IPS-20b (cell line): ENCODE data around the gene PRR3.
A peak's percentile ranks its signal among the peaks of the same experiment; 100 is the strongest.

ENCODE experiments used
- H3K27ac ChIP-seq: one replicate; pipeline ENCODE4 v1.5.1; 2013; ENCODE audit warnings: low read length
- H3K27me3 ChIP-seq: 2 replicates; pipeline ENCODE4 v1.6.1; 2013; ENCODE audit warnings: mild to moderate bottlenecking, low read length, inconsistent platforms; ENCODE audit not compliant: insufficient read depth
- H3K36me3 ChIP-seq: 2 replicates; pipeline ENCODE4 v1.6.1; 2013; ENCODE audit warnings: low read depth, mild to moderate bottlenecking, inconsistent platforms, low read length, moderate library complexity; ENCODE audit not compliant: insufficient read depth
- H3K4me1 ChIP-seq: 2 replicates; pipeline ENCODE4 v1.6.1; 2013; ENCODE audit warnings: mild to moderate bottlenecking, control low read depth, inconsistent platforms, low read length, moderate library complexity; ENCODE audit not compliant: insufficient read depth
- H3K4me3 ChIP-seq: 2 replicates; pipeline ENCODE4 v1.5.1; 2013; ENCODE audit warnings: mild to moderate bottlenecking, low read length, inconsistent platforms
- H3K9ac ChIP-seq: 2 replicates; pipeline ENCODE4 v1.6.1; 2013; ENCODE audit warnings: low read depth, mild to moderate bottlenecking, inconsistent platforms, low read length, moderate library complexity
- H3K9me3 ChIP-seq: 2 replicates; pipeline ENCODE4 v1.6.1; 2013; ENCODE audit warnings: mild to moderate bottlenecking, low read depth, low read length, inconsistent platforms; ENCODE audit not compliant: insufficient read depth

PRR3 gene

GRCh38 chr6:30542404-30542725, 14.7 kb upstream of the PRR3 start:
- no peaks in the 10 kb centered on the region for H3K9me3 ChIP-seq
- H3K36me3 ChIP-seq = peaks cover 14% of the 10 kb centered on the region
- no peak overlapping the region for H3K4me3 ChIP-seq
- H3K9ac ChIP-seq = no peak overlapping the region
- no peak overlapping the region for H3K27ac ChIP-seq
- H3K4me1 ChIP-seq = no peaks in the 10 kb centered on the region
- H3K27me3 ChIP-seq = no peaks in the 10 kb centered on the region

GRCh38 chr6:30542915-30543314, 14.2 kb upstream of the PRR3 start:
- Histone ChIP-seq H3K27ac (no peak overlapping the region), H3K27me3 (no peaks in the 10 kb centered on the region)

GRCh38 chr6:30543821-30544220, 13.3 kb upstream of the PRR3 start:
- Histone ChIP-seq H3K36me3 (peaks cover 26% of the 10 kb centered on the region), H3K27me3 (no peaks in the 10 kb centered on the region), H3K4me1 (no peaks in the 10 kb centered on the region)

More at GRCh38 chr6:30542915-30543314, 14.2 kb upstream of the PRR3 start:
- Histone ChIP-seq H3K36me3 (peaks cover 17% of the 10 kb centered on the region), H3K4me3 (no peak overlapping the region), H3K9ac (no peak overlapping the region), H3K9me3 (no peaks in the 10 kb centered on the region), H3K4me1 (no peaks in the 10 kb centered on the region)

GRCh38 chr6:30544666-30545272, 12.3 kb upstream of the PRR3 start:
- Histone ChIP-seq H3K4me3 (no peak overlapping the region), H3K9me3 (no peaks in the 10 kb centered on the region), H3K27ac (no peak overlapping the region), H3K27me3 (no peaks in the 10 kb centered on the region), H3K36me3 (peaks cover 35% of the 10 kb centered on the region), H3K4me1 (no peaks in the 10 kb centered on the region), H3K9ac (no peak overlapping the region)

More at GRCh38 chr6:30543821-30544220, 13.3 kb upstream of the PRR3 start:
- Histone ChIP-seq H3K9ac (no peak overlapping the region), H3K27ac (no peak overlapping the region), H3K4me3 (no peak overlapping the region), H3K9me3 (no peaks in the 10 kb centered on the region)

- no peaks in the 10 kb centered on the region for H3K27me3 ChIP-seq
- no peak overlapping the region for H3K9ac ChIP-seq
- no peaks in the 10 kb centered on the region for H3K9me3 ChIP-seq
- peaks cover 62% of the 10 kb centered on the region for H3K36me3 ChIP-seq
- H3K4me1 ChIP-seq = no peaks in the 10 kb centered on the region
- no peak overlapping the region for H3K27ac ChIP-seq
- no peak overlapping the region for H3K4me3 ChIP-seq
These were observed 9.6 kb upstream of the PRR3 start for GRCh38 chr6:30547454-30547853.

- Histone ChIP-seq H3K27ac (no peak overlapping the region), H3K4me3 (no peak overlapping the region), H3K9me3 (no peaks in the 10 kb centered on the region), H3K36me3 (peaks cover 71% of the 10 kb centered on the region), H3K27me3 (no peaks in the 10 kb centered on the region), H3K4me1 (no peaks in the 10 kb centered on the region), H3K9ac (no peak overlapping the region)
These were observed 8.7 kb upstream of the PRR3 start for GRCh38 chr6:30548375-30548774.

GRCh38 chr6:30554404-30554803, 2.7 kb upstream of the PRR3 start:
- Histone ChIP-seq H3K27ac (no peak overlapping the region), H3K4me3 (peak overlapping the region; percentile 88), H3K4me1 (no peaks in the 10 kb centered on the region), H3K27me3 (no peaks in the 10 kb centered on the region), H3K9me3 (no peaks in the 10 kb centered on the region), H3K36me3 (peaks cover 61% of the 10 kb centered on the region), H3K9ac (no peak overlapping the region)

- no peaks in the 10 kb centered on the region for H3K4me1 ChIP-seq
- H3K4me3 ChIP-seq = peak overlapping the region; percentile 88
- peaks cover 57% of the 10 kb centered on the region for H3K36me3 ChIP-seq
- no peaks in the 10 kb centered on the region for H3K27me3 ChIP-seq
- peak overlapping the region; percentile 88 for H3K27ac ChIP-seq
- peak overlapping the region; percentile 91; the same call in 1 of the 2 replicates for H3K9ac ChIP-seq
- no peaks in the 10 kb centered on the region for H3K9me3 ChIP-seq
These were observed 1.9 kb upstream of the PRR3 start for GRCh38 chr6:30554962-30555815.

GRCh38 chr6:30555816-30556065, 1.4 kb upstream of the PRR3 start:
- H3K4me3 ChIP-seq = peak overlapping the region; percentile 88
- H3K27ac ChIP-seq = peak overlapping the region; percentile 88
- H3K36me3 ChIP-seq = peaks cover 51% of the 10 kb centered on the region
- peak overlapping the region; percentile 91; the same call in 1 of the 2 replicates for H3K9ac ChIP-seq
- no peaks in the 10 kb centered on the region for H3K4me1 ChIP-seq
- H3K9me3 ChIP-seq = no peaks in the 10 kb centered on the region
- H3K27me3 ChIP-seq = no peaks in the 10 kb centered on the region

- H3K4me3 ChIP-seq = peak within 1 kb of the TSS; percentile 88
- H3K27me3 ChIP-seq = no peaks in the 10 kb centered on the region
- H3K9ac ChIP-seq = peak within 1 kb of the TSS; percentile 91
- no peaks in the 10 kb centered on the region for H3K4me1 ChIP-seq
- H3K9me3 ChIP-seq = no peaks in the 10 kb centered on the region
- H3K27ac ChIP-seq = peak within 1 kb of the TSS; percentile 88
- peaks cover 47% of the 10 kb centered on the region for H3K36me3 ChIP-seq
These were observed 809 bp upstream of the PRR3 start, which contains the start of gene GNL1 for GRCh38 chr6:30556066-30556905. Gene GNL1 (minus strand): TSS chr6:30556489. CDS start chr6:30556203, 286 bp downstream.

GRCh38 chr6:30557683-30557981, 537 bp downstream of the PRR3 start:
- H3K27ac ChIP-seq = peak overlapping the region; percentile 88
- peak overlapping the region; percentile 91 for H3K9ac ChIP-seq
- H3K36me3 ChIP-seq = peaks cover 47% of the 10 kb centered on the region
- peak overlapping the region; percentile 88 for H3K4me3 ChIP-seq
- no peaks in the 10 kb centered on the region for H3K27me3 ChIP-seq
- no peaks in the 10 kb centered on the region for H3K4me1 ChIP-seq
- H3K9me3 ChIP-seq = no peaks in the 10 kb centered on the region
